GM23338 (cell line): ENCODE measurements around the gene LCP2. TPM values are rescaled to one million over a fixed set of nuclear protein-coding genes. Genes with fewer than 3 reads are reported as not detected.

Experiments used
- ATAC-seq: fragments of 200-7000 bp; cut with Tn5 transposase; 3 replicates; pipeline ENCODE4 v1.9.1; 2020
- DNase-seq: peaks from one replicate; pipeline ENCODE4 v3.0.0-alpha.2; 2015; ENCODE audit warnings: low spot score
- H2AFZ ChIP-seq: fragments of 200-600 bp; sonication (generic); 2 replicates; pipeline ENCODE4 v1.8.0; 2016; ENCODE audit warnings: antibody characterized with exemption, mild to moderate bottlenecking, moderate library complexity
- H3F3A ChIP-seq: fragments of 200-600 bp; sonication (generic); replicated peaks from 2 replicates; pipeline ENCODE4 v1.8.0; 2017; ENCODE audit warnings: antibody characterized with exemption, mixed run types, low read depth
- H3K27ac ChIP-seq: fragments of 200-600 bp; sonication (generic); 2 replicates; pipeline ENCODE4 v1.6.1; 2016; ENCODE audit warnings: low read depth
- H3K27me3 ChIP-seq: fragments of 200-600 bp; sonication (generic); 2 replicates; pipeline ENCODE4 v1.8.0; 2016; ENCODE audit warnings: mild to moderate bottlenecking, mixed run types, moderate library complexity; ENCODE audit not compliant: insufficient read depth
- H3K36me3 ChIP-seq: fragments of 200-600 bp; sonication (generic); 2 replicates; pipeline ENCODE4 v1.8.0; 2016; ENCODE audit warnings: mild to moderate bottlenecking; ENCODE audit not compliant: insufficient read depth
- H3K4me1 ChIP-seq: fragments of 200-600 bp; sonication (generic); 2 replicates; pipeline ENCODE4 v1.8.0; 2016; ENCODE audit warnings: mild to moderate bottlenecking, moderate library complexity; ENCODE audit not compliant: insufficient read depth
- H3K4me2 ChIP-seq: fragments of 200-600 bp; sonication (generic); 2 replicates; pipeline ENCODE4 v1.7.1; 2017; ENCODE audit warnings: mixed run types
- H3K4me3 ChIP-seq: fragments of 200-600 bp; sonication (generic); 2 replicates; pipeline ENCODE4 v1.6.1; 2016; ENCODE audit warnings: mixed run types
- H3K79me2 ChIP-seq: fragments of 200-600 bp; sonication (generic); replicated peaks from 2 replicates; pipeline ENCODE4 v1.8.0; 2017; ENCODE audit warnings: mild to moderate bottlenecking; ENCODE audit not compliant: insufficient read depth
- H3K9me2 ChIP-seq: fragments of 200-600 bp; sonication (generic); 2 replicates; pipeline ENCODE4 v1.8.0; 2017; ENCODE audit not compliant: insufficient read depth
- H4K20me1 ChIP-seq: fragments of 200-600 bp; sonication (generic); replicated peaks from 2 replicates; pipeline ENCODE4 v1.8.0; 2017; ENCODE audit warnings: mild to moderate bottlenecking; ENCODE audit not compliant: insufficient read depth
- H3K27ac Mint-ChIP-seq: 2 replicates; pipeline ENCODE4 v1.8.0; 2020; ENCODE audit warnings: inconsistent platforms, mild to moderate bottlenecking, moderate library complexity, mixed read lengths
- H3K27me3 Mint-ChIP-seq: 3 replicates; pipeline ENCODE4 v1.8.0; 2022; ENCODE audit warnings: low read depth, mild to moderate bottlenecking, moderate library complexity, mixed read lengths, inconsistent platforms; ENCODE audit not compliant: insufficient read depth, poor library complexity
- H3K36me3 Mint-ChIP-seq: 3 replicates; pipeline ENCODE4 v1.8.0; 2021; ENCODE audit warnings: low read depth, mild to moderate bottlenecking, inconsistent platforms, moderate library complexity, mixed read lengths
- H3K4me1 Mint-ChIP-seq: 3 replicates; pipeline ENCODE4 v1.8.0; 2020; ENCODE audit warnings: mild to moderate bottlenecking, inconsistent platforms, mixed read lengths
- H3K4me3 Mint-ChIP-seq: 3 replicates; pipeline ENCODE4 v1.8.0; 2021; ENCODE audit warnings: moderate library complexity, mild to moderate bottlenecking, inconsistent platforms, mixed read lengths
- H3K9me3 Mint-ChIP-seq: 3 replicates; pipeline ENCODE4 v1.8.0; 2020; ENCODE audit warnings: moderate library complexity, mild to moderate bottlenecking, inconsistent platforms, mixed read lengths
- CREB1 ChIP-seq: fragments of 250-450 bp; sonication (Bioruptor Pico); IDR thresholded peaks from 2 replicates; pipeline ENCODE4 v1.5.0; 2020; ENCODE audit warnings: low read depth, mild to moderate bottlenecking, moderate library complexity
- EZH2 ChIP-seq: fragments of 200-600 bp; sonication (generic); IDR thresholded peaks from one replicate; pipeline ENCODE4 v1.8.0; 2017; ENCODE audit warnings: antibody characterized with exemption, mild to moderate bottlenecking, low read depth; ENCODE audit not compliant: unreplicated experiment
- EZH2phosphoT487 ChIP-seq: fragments of 200-600 bp; sonication (generic); IDR thresholded peaks from one replicate; pipeline ENCODE4 v1.8.1; 2018; ENCODE audit warnings: antibody characterized with exemption; ENCODE audit not compliant: unreplicated experiment
- JUNB ChIP-seq: IDR thresholded peaks from one replicate; pipeline ENCODE4 v1.6.1; 2016; ENCODE audit warnings: antibody characterized with exemption; ENCODE audit not compliant: unreplicated experiment
- STAT1 ChIP-seq: IDR thresholded peaks from one replicate; pipeline ENCODE4 v1.6.1; 2016; ENCODE audit warnings: antibody characterized with exemption; ENCODE audit not compliant: unreplicated experiment
- ZNF331 ChIP-seq: fragments of 250-450 bp; sonication (Bioruptor Pico); IDR thresholded peaks from 2 replicates; pipeline ENCODE4 v1.5.0; 2020; ENCODE audit warnings: low read depth, mild to moderate bottlenecking, moderate library complexity
- ZNF462 ChIP-seq: fragments of 250-450 bp; sonication (Bioruptor Pico); IDR thresholded peaks from 2 replicates; pipeline ENCODE4 v1.5.0; 2020; ENCODE audit warnings: mild to moderate bottlenecking, moderate library complexity
- polyA plus RNA-seq: library from polyadenylated mRNA; unstranded; fragments of >200 nt; fragmentation: Nextera tagmentation; extraction: Ambion mirVana; gene quantifications from 2 replicates; pipeline ENCODE4 v1.2.1, GENCODE V29; 2016
- total RNA-seq: library from RNA; depleted of rRNA; stranded (reverse); fragments of >200 nt; shearing (Covaris generic); gene quantifications from 2 replicates; pipeline ENCODE4 v1.2.3, GENCODE V29; 2014

Gene LCP2
- total and polyA plus RNA-seq, 2 experiments from 2014 or later: 0.26 to 0.38 TPM

- TF ChIP-seq ZNF462 (CRISPR knock-in tag) (no peak), EZH2phosphoT487 (no peak), EZH2 (no peak)
These were observed 73.7 kb downstream of the LCP2 start (continued) for GRCh38 chr5:170223906-170224305.

- no peak overlapping the region for H3K4me2 ChIP-seq
- no peak overlapping the region for H3K27ac ChIP-seq
- Mint-ChIP-seq H3K27ac (no peak overlapping the region), H3K27me3 (peaks cover 8% of the 10 kb centered on the region), H3K4me1 (peaks cover 53% of the 10 kb centered on the region), H3K9me3 (no peaks in the 10 kb centered on the region), H3K36me3 (no peaks in the 10 kb centered on the region), H3K4me3 (no peak overlapping the region)
- no peak for DNase-seq
- H3K36me3 ChIP-seq: no peaks in the 10 kb centered on the region
- H3K79me2 ChIP-seq: no peaks in the 10 kb centered on the region
- no peaks in the 10 kb centered on the region for H3F3A ChIP-seq
- peaks cover 19% of the 10 kb centered on the region; the same call in 1 of the 2 replicates for H3K4me1 ChIP-seq
- no peaks in the 10 kb centered on the region for H3K27me3 ChIP-seq
- no peak for TF ChIP-seq STAT1
- no peak for TF ChIP-seq EZH2phosphoT487
- no peak for TF ChIP-seq CREB1 (CRISPR knock-in tag)
- TF ChIP-seq ZNF462 (CRISPR knock-in tag): no peak
- no peak for TF ChIP-seq JUNB
- no peak for TF ChIP-seq EZH2
- TF ChIP-seq ZNF331 (CRISPR knock-in tag): no peak
- H3K4me3 ChIP-seq: no peak overlapping the region
- no peaks in the 10 kb centered on the region for H3K9me2 ChIP-seq
- ATAC-seq: no peak
- no peak overlapping the region for H2AFZ ChIP-seq
- H4K20me1 ChIP-seq: no peaks in the 10 kb centered on the region
These were observed 74.2 kb downstream of the LCP2 start for GRCh38 chr5:170223360-170223759.
